IMR-90 (cell line): Measurements from ENCODE around the gene IQSEC3.

Experiments
- CHD1 ChIP-seq: IDR thresholded peaks from 2 replicates; pipeline ENCODE4 v1.6.1; 2012; ENCODE audit warnings: low read depth, low read length, improper control_type of control experiment
- MAFK ChIP-seq: IDR thresholded peaks from 2 replicates; pipeline ENCODE4 v1.6.1; 2012; ENCODE audit warnings: low read depth, low read length, improper control_type of control experiment
- POLR2A ChIP-seq: IDR thresholded peaks from 2 replicates; pipeline ENCODE4 v1.6.1; 2012; ENCODE audit warnings: mild to moderate bottlenecking, low read depth, low read length
- TF ChIP-seq, protein P1 (sequence below): conservative IDR thresholded peaks from 2 replicates; pipeline ENCODE4 v1.5.1; 2012; ENCODE audit warnings: mild to moderate bottlenecking, low read depth, low read length, improper control_type of control experiment

DNA sequence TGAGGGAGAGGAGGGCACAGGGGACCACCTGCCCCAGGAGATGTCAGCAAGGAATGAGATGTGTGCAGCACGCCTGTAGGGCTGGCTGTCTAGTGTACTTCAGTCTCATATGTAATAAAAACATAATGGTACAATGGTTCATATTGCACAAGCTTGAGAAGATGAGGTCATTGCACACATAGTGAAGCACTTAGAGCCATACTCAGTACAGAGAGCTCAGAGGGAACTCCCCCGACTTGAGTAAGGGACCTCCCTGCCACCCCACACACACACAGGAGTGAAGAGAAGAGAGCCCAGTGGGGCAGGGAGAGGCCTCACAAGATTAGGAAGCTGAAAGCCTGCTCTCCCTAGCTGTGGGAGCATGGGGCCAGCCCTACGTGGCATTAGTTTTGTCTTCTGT lies 85.9 kb downstream of the IQSEC3 start:
- TF ChIP-seq MAFK (no peak), POLR2A (no peak), CHD1 (no peak)
- TF ChIP-seq, protein P1, sequence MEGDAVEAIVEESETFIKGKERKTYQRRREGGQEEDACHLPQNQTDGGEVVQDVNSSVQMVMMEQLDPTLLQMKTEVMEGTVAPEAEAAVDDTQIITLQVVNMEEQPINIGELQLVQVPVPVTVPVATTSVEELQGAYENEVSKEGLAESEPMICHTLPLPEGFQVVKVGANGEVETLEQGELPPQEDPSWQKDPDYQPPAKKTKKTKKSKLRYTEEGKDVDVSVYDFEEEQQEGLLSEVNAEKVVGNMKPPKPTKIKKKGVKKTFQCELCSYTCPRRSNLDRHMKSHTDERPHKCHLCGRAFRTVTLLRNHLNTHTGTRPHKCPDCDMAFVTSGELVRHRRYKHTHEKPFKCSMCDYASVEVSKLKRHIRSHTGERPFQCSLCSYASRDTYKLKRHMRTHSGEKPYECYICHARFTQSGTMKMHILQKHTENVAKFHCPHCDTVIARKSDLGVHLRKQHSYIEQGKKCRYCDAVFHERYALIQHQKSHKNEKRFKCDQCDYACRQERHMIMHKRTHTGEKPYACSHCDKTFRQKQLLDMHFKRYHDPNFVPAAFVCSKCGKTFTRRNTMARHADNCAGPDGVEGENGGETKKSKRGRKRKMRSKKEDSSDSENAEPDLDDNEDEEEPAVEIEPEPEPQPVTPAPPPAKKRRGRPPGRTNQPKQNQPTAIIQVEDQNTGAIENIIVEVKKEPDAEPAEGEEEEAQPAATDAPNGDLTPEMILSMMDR = no peak
